A549 treated with dexamethasone at 1 μM for 4 hours (cell line): Measurements from ENCODE around the gene HSDL1. TPM values are rescaled to one million over a fixed set of nuclear protein-coding genes. Genes with fewer than 3 reads are reported as not detected.

Source experiments
- total RNA-seq: library from RNA; stranded (reverse); fragments of 200-300 nt; extraction: Qiagen RNA extraction; gene quantifications from 5 replicates; pipeline ENCODE4 v1.2.3, GENCODE V29; 2022

Gene HSDL1
- total RNA-seq = 13.3 to 21.9 TPM (median 18.5 TPM) in 5 replicates

GRCh38 chr16:84144859-84145639 lies at the start of gene HSDL1, which contains the start of gene DNAAF1:
Gene HSDL1, minus strand, starts transcription at chr16:84145177. Its CDS starts 13,856 bp downstream, at chr16:84131321.
Gene DNAAF1, plus strand, starts transcription at chr16:84145308. Its CDS starts 133 bp downstream, at chr16:84145441.

GRCh38 chr16:84190731-84191388 lies 45.9 kb upstream of the HSDL1 start, which contains the start of gene ADAD2:
Gene ADAD2, plus strand, starts transcription at chr16:84191157. Its CDS starts 74 bp downstream, at chr16:84191231.

GRCh38 chr16:84186685-84187437 lies 41.9 kb upstream of the HSDL1 start, which contains the start of gene TAF1C:
Gene TAF1C, minus strand, starts transcription at chr16:84187057. Its CDS starts 2,069 bp downstream, at chr16:84184988.

DNA sequence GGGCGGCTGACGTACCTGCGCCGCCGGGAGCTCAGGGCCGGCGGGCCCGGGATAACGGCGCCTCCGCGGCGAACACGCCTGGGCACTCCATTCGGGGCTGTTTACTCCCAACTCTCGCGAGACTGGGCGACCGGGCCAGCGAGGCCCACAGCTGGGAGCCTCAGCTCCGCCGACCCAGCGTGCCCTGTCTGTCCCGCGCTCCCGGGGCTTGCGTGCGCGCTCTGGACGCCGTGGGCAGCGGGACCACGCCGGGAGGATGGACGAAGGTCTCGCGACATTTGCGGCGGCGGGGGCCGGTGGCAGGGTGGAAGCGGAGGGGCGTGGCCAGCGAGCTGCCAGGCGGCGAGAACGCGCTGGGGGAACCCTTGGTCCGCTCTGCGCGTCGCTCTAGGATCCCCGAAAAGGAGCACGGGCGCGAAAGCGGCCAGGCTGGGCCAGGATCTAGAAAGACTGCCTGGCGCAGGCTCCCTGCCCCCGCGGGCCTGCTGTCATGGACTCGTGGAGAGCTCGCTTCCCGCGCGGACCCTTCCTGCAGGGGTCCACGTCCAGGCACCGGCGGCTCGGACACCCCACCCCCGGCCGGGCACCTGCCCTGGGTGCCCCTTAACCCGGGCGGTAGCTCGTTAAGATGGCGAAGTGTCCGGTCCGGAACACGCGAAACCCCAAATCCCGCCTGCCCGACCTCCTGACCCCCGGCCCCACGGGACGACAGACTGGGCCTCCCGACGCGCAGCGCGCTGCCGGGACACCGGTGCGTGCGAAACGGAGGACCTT lies 28.1 kb downstream of the HSDL1 start, which contains the start of gene MBTPS1:
Gene MBTPS1 (minus strand): TSS at position 223 of the 774 bp plus-strand sequence. CDS start 15,159 bp downstream, outside the sequence.

Other genes starting within 250 kb of the HSDL1 start
- 1.3 to 2.1 TPM (median 1.8 TPM) in 5 replicates for gene MLYCD, start 246.1 kb downstream of the HSDL1 start, total RNA-seq
- gene OSGIN1, start 191.9 kb downstream of the HSDL1 start, total RNA-seq = 12.8 to 26.3 TPM (median 15.3 TPM) in 5 replicates
- gene NECAB2, start 176.9 kb downstream of the HSDL1 start, total RNA-seq = 1.9 to 2.7 TPM (median 2.5 TPM) in 5 replicates
- not detected in 5 replicates for gene SLC38A8, start 102.4 kb downstream of the HSDL1 start, total RNA-seq
- gene MBTPS1, start 28.2 kb downstream of the HSDL1 start, total RNA-seq = 38.5 to 48.6 TPM (median 47.0 TPM) in 5 replicates
- gene DNAAF1, start 131 bp upstream of the HSDL1 start, total RNA-seq = 0.19 to 0.44 TPM (median 0.21 TPM) in 5 replicates
- 16.2 to 30.6 TPM (median 27.2 TPM) in 5 replicates for gene TAF1C, start 41.9 kb upstream of the HSDL1 start, total RNA-seq
- gene ADAD2, start 46.0 kb upstream of the HSDL1 start, total RNA-seq = 0.05 to 0.12 TPM in 2 of 5 replicates, not detected in the others
- not detected in 5 replicates for gene KCNG4, start 94.8 kb upstream of the HSDL1 start, total RNA-seq
- 0.05 to 0.20 TPM in 2 of 5 replicates, not detected in the others for gene WFDC1, start 149.7 kb upstream of the HSDL1 start, total RNA-seq
- 0.09 to 0.18 TPM (median 0.11 TPM) in 5 replicates for gene ATP2C2, start 223.4 kb upstream of the HSDL1 start, total RNA-seq